ENCODE measurements around the gene CTNNB1. TPM values are rescaled to one million over a fixed set of nuclear protein-coding genes. Genes with fewer than 3 reads are reported as not detected.

CTNNB1 gene
- total and polyA plus RNA-seq, 8 donors = 65.7 to 658 (median 203) TPM

GRCh38 chr3:41176596-41176995 is 22.7 kb upstream of the CTNNB1 start:
- 65 to 72% (median 69%) methylated on average over 3 of the region's 3 CpGs for WGBS, 5 donors
- H3K9me3 ChIP-seq = no peaks in the 10 kb centered on the region
- intact Hi-C loops (cut with DNase I; ENCODE audit: low total_unique reads) = no loop called here

GRCh38 chr3:41178576-41178975 is 20.7 kb upstream of the CTNNB1 start:
- no peaks in the 10 kb centered on the region for H3K27me3 ChIP-seq
- no peaks in the 10 kb centered on the region for H3K36me3 ChIP-seq
- H3K4me3 ChIP-seq = no peak overlapping the region
- no peak overlapping the region for H3K27ac ChIP-seq
- H3K9me3 ChIP-seq = no peaks in the 10 kb centered on the region
- WGBS, 5 donors = 82 to 95% (median 88%) methylated on average over 2 of the region's 2 CpGs
- no peak for DNase-seq
- peaks cover 0 to 9% (median 2%) of the 10 kb centered on the region in 4 donors for H3K4me1 ChIP-seq
- intact Hi-C loops (cut with DNase I; ENCODE audit: low total_unique reads) = no loop called here
- TF ChIP-seq CTCF (IDR thresholded peaks at IDR 0.05) = no peak
- TF ChIP-seq POLR2AphosphoS5 (IDR thresholded peaks at IDR 0.05) = no peak
- TF ChIP-seq POLR2A (IDR thresholded peaks at IDR 0.05) = no peak
- TF ChIP-seq EP300 (IDR thresholded peaks at IDR 0.05) = no peak

More at GRCh38 chr3:41176596-41176995, 22.7 kb upstream of the CTNNB1 start:
- TF ChIP-seq EP300 (IDR thresholded peaks at IDR 0.05) = no peak
- no peak for TF ChIP-seq POLR2AphosphoS5 (IDR thresholded peaks at IDR 0.05)
- no peak for TF ChIP-seq POLR2A (IDR thresholded peaks at IDR 0.05)
- TF ChIP-seq CTCF (IDR thresholded peaks at IDR 0.05) = no peak
- H3K27ac ChIP-seq = no peak overlapping the region
- no peaks in the 10 kb centered on the region for H3K27me3 ChIP-seq
- H3K4me3 ChIP-seq = no peak overlapping the region
- H3K36me3 ChIP-seq = no peaks in the 10 kb centered on the region
- no peak for DNase-seq
- peaks cover 0 to 9% (median 2%) of the 10 kb centered on the region in 4 donors for H3K4me1 ChIP-seq

- Histone ChIP-seq H3K9me3 (no peaks in the 10 kb centered on the region), H3K4me1 (peaks cover 0 to 9% (median 2%) of the 10 kb centered on the region in 4 donors), H3K36me3 (no peaks in the 10 kb centered on the region), H3K27ac (no peak overlapping the region), H3K4me3 (no peak overlapping the region), H3K27me3 (no peaks in the 10 kb centered on the region)
- intact Hi-C loops (cut with DNase I; ENCODE audit: low total_unique reads) = no loop called here
- 87 to 100% (median 94%) methylated on average over 2 of the region's 2 CpGs for WGBS, 5 donors
- DNase-seq = no peak
- TF ChIP-seq POLR2AphosphoS5 (IDR thresholded peaks at IDR 0.05) = no peak
- TF ChIP-seq POLR2A (IDR thresholded peaks at IDR 0.05) = no peak
- TF ChIP-seq EP300 (IDR thresholded peaks at IDR 0.05) = no peak
- no peak for TF ChIP-seq CTCF (IDR thresholded peaks at IDR 0.05)
Observed at GRCh38 chr3:41180396-41180795, 18.9 kb upstream of the CTNNB1 start.

DNA sequence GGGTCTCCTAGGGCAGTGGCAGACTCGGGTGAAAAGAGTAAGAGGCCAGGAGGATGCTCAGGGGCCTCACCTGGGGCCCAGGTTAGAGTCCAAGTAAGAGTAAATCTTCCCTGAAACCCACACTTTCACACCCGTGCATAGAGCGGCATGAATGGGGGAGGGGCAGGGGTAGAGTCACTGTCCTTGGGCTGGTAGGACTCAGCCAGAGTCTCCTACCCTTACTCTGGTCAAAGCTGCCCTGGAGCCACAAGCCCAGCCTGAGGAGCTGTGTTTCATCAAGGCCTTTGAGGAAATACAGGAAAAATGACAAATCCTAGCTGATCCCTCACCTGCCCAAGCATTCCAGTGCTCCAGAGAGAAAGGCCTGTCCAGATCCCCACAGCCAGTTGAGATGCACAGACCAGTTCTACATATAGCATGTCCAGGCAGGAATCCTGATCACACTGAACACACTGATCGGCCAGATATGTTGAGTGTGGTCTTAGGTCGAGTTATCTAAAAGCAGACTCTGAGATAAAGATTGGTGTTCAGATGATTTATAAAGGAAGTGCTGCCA is 16.7 kb upstream of the CTNNB1 start:
- no peak for TF ChIP-seq EP300 (IDR thresholded peaks at IDR 0.05)
- no peak for TF ChIP-seq POLR2AphosphoS5 (IDR thresholded peaks at IDR 0.05)
- no peak for TF ChIP-seq CTCF (IDR thresholded peaks at IDR 0.05)
- TF ChIP-seq POLR2A (IDR thresholded peaks at IDR 0.05) = no peak
- Histone ChIP-seq H3K9me3 (no peaks in the 10 kb centered on the region), H3K4me3 (no peak overlapping the region), H3K27me3 (no peaks in the 10 kb centered on the region), H3K36me3 (no peaks in the 10 kb centered on the region), H3K27ac (no peak overlapping the region), H3K4me1 (no peaks in the 10 kb centered on the region)
- intact Hi-C loops (cut with DNase I; ENCODE audit: low total_unique reads) = no loop called here
- 74 to 81% (median 75%) methylated on average over 5 of the region's 5 CpGs for WGBS, 5 donors
- no peak for DNase-seq
